Retina (tissue), 1 donor: ENCODE measurements around the gene FZD1.

ENCODE experiments used
- DNase-seq: peaks from one replicate; pipeline ENCODE4 v3.0.0-alpha.2; 2016

FZD1 gene

DNA sequence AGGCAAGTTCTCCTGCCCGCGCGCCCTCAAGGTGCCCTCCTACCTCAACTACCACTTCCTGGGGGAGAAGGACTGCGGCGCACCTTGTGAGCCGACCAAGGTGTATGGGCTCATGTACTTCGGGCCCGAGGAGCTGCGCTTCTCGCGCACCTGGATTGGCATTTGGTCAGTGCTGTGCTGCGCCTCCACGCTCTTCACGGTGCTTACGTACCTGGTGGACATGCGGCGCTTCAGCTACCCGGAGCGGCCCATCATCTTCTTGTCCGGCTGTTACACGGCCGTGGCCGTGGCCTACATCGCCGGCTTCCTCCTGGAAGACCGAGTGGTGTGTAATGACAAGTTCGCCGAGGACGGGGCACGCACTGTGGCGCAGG lies 1.4 kb downstream of the FZD1 start:
- DNase-seq, result no peak

DNA sequence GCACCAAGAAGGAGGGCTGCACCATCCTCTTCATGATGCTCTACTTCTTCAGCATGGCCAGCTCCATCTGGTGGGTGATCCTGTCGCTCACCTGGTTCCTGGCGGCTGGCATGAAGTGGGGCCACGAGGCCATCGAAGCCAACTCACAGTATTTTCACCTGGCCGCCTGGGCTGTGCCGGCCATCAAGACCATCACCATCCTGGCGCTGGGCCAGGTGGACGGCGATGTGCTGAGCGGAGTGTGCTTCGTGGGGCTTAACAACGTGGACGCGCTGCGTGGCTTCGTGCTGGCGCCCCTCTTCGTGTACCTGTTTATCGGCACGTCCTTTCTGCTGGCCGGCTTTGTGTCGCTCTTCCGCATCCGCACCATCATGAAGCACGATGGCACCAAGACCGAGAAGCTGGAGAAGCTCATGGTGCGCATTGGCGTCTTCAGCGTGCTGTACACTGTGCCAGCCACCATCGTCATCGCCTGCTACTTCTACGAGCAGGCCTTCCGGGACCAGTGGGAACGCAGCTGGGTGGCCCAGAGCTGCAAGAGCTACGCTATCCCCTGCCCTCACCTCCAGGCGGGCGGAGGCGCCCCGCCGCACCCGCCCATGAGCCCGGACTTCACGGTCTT lies 1.9 kb downstream of the FZD1 start:
- peak; percentile 76 for DNase-seq

DNA sequence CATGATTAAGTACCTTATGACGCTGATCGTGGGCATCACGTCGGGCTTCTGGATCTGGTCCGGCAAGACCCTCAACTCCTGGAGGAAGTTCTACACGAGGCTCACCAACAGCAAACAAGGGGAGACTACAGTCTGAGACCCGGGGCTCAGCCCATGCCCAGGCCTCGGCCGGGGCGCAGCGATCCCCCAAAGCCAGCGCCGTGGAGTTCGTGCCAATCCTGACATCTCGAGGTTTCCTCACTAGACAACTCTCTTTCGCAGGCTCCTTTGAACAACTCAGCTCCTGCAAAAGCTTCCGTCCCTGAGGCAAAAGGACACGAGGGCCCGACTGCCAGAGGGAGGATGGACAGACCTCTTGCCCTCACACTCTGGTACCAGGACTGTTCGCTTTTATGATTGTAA lies 2.5 kb downstream of the FZD1 start:
- no peak for DNase-seq

DNA sequence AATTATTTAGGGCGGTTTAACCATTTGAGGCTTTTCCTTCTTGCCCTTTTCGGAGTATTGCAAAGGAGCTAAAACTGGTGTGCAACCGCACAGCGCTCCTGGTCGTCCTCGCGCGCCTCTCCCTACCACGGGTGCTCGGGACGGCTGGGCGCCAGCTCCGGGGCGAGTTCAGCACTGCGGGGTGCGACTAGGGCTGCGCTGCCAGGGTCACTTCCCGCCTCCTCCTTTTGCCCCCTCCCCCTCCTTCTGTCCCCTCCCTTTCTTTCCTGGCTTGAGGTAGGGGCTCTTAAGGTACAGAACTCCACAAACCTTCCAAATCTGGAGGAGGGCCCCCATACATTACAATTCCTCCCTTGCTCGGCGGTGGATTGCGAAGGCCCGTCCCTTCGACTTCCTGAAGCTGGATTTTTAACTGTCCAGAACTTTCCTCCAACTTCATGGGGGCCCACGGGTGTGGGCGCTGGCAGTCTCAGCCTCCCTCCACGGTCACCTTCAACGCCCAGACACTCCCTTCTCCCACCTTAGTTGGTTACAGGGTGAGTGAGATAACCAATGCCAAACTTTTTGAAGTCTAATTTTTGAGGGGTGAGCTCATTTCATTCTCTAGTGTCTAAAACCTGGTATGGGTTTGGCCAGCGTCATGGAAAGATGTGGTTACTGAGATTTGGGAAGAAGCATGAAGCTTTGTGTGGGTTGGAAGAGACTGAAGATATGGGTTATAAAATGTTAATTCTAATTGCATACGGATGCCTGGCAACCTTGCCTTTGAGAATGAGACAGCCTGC lies 3.1 kb downstream of the FZD1 start:
- DNase-seq, result peak; percentile 25

DNA sequence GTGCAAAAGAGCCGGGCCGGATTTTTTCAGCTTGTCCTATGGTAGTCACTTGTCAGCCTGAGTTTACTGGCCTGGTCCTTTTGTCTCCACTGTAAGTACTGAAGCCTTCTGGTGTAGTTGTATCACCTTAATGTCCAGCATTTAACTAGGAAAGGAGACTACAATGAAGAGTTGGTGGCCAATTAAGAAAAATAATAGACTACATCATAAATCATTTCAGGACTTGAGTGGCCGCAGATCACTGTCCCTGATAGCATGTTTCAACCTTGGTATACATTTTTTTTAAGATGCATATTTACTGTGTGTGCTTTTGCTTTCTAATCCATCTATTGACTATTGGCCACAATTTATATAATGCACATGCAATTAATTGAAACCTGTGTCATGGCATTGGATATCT lies 6.1 kb downstream of the FZD1 start:
- DNase-seq, result no peak

DNA sequence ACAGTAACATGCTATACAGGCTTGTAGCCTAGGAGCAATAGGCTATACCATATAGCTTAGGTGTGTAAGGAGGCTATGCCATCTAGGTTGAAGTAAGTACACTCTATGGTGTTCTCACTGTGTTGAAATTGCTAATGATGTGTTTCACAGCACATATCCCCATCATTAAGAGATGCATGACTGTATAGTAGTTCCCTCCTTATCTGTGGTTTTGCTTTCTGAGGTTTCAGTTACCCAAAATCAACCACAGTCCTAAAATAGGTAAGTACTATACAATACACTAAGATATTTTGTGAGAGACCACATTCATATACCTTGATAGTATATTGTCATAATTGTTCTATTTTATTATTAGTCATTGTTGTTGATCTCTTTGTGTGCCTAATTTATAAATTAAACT lies 12.7 kb downstream of the FZD1 start:
- DNase-seq, result no peak

DNA sequence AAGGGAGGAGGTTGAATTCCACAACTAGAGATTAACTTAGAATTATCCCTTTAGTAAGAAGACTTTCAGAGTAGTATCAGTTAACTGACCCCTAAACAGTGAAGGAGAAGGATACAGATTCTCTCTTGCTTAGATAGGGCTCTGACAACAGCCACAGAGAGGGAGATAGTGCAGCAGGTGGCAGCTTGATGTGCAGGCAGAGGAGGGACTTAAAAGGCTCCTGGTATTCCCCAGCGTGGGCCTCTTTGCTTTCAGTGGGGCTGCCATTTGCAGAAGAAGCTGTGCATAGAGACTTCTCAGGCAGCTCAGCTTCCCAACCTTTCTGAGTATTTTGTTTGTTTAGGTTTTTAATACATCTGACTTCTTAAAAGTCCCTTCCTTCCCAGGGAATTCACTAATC lies 16.0 kb downstream of the FZD1 start:
- DNase-seq, result no peak

DNA sequence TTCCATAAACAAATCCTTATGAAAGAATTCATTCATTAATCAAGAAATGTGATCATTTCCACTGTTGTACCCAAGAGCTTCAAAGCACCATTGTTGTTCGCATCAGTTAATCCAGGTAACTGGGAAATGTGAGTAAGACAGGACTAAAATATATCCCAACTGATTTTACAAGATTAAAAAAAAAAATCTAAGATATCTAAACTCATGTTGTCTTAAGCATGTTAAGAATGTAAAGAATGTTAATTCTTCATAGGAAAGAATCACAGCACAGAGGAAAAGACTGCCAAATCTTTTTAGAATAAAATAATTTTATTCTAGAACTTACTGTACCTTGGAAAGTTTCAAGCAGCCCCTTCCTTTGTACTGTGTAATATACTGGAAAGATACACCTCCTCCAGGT lies 16.4 kb downstream of the FZD1 start:
- no peak for DNase-seq

DNA sequence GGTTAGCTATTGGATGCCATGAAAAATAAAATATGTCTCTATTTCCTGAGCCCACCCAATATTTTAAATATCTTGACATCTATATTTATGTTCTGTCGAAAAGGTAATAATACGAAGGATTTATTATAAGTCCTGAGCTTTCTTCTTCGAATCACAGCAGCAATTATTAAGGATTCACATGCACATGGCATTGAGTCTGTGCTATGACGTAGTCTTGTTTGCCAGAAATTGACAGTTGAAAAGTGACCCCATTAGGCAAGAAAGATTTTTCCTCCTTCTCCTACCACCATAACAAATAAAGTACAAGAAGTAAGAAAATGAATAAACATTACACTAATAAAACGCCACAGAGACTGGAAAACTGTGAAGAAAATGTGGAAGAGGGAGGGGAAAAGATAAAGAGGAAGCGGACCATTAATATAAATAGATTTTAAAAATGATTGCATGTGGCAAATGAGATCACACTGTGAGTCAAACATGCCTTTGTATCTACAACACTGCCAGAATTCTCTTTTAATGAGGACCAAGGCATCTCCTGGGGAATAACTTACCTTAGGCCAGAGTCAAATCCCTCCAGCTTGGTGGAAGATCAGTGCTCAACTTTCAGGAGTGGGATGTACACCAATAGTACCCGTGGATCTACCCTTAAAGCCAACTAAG lies 21.6 kb downstream of the FZD1 start:
- no peak for DNase-seq

DNA sequence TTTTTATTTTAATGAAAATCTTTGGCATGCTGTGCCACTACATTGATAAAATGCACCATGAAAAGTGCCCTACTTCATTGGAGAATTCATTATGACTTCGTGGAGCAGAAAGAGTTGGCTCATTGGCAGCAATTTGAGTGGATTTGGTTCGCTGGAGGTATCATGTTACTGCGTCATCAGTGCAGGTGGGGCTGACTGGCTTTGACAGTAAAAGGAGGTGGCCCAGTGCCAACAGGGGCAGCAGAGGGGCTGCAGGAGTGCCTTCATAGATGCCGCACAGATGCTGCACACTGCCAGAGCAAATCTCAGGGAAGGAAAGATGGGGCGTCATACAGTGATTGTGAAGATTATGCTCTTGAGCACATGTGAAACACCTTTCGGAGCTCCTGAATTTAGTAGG lies 22.2 kb downstream of the FZD1 start:
- no peak for DNase-seq

DNA sequence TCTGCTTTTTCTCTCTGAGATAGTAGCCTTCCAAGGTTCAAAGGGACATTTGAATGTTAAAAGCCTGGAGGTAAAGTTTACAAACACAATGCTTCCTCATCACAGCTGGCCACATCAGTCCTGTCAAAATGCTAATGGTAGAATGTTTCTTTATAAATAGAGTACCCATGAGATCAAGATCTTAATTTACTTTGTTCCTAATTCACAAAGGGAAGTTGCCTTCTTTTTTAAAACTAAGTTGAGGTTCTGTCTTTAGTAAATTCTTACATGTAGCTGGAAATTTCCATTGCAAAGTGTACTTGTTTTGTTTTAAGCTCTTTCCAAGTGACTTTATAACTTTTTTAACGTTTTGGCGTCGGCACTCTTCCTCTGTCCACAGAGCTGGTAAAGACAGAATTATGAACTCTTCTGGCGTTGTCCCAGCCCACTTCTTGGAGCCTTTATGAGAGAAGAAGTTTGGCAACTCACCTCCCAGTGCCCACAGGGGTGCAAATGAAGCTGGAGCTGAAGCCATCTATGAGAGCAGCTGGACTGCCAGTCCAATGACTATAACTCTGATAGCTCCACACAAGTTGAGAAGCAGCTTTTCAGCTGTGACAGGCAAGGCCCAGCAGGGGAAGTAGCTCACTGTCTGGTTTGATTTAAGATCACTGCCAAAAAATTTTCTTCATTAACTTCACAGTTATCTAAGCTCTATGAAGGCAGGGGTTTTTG lies 23.3 kb downstream of the FZD1 start:
- DNase-seq, result no peak

DNA sequence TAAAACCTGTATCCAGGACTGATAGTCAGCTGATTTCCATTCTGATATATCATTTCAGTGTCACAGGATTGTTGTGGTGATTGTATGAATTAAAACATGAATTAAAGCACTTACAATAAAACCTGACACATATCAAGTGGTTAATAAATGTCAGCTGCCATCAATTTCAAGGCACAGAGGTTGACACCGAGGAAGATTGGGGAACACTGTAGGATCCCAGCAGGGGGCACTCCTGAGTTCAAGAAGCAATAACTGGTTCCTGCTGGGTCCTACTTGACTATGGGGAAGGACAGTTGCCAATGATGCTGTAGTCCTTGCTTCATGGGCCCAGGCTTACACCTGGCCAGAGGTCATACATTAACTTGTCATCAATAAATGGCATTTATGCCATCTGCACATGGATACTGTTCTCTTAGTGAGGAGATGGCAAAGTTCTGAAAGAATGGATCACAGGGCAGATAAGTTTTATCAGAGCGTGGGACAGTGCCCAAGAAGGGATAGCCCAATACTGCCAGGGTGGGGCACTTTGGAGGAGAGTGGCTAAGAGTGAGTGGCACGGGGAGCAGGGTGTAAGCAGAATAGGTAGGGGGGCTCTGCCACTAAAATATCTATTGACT lies 24.1 kb downstream of the FZD1 start:
- no peak for DNase-seq

DNA sequence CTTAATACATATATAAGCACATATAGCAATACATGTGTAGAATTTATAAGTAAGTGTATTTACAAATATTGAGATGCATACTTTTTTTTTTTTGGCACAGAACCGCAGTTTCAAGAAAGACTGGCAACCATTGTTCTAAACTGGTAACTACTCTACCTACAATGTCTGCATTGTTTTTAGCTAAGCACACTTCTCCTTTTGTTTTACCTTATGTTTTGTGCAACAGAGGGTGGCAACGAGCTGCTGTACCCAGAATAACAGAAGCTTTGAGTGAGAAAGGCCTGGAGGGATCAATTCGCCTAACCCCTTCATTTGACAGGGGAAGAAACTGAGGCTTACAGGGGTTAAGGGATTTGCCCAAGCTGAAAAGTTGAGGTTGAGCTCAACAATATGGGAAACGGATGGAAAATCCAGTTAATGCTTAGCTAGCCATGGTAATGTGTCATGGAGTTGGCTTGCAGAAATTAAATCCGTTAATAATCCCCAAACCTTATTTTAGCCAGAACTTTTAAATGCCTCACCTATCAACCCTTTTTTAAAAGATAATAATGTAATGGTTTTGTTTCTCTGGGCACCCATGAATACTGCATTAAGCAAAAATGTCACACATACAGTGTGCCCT lies 25.5 kb downstream of the FZD1 start:
- DNase-seq, result no peak

DNA sequence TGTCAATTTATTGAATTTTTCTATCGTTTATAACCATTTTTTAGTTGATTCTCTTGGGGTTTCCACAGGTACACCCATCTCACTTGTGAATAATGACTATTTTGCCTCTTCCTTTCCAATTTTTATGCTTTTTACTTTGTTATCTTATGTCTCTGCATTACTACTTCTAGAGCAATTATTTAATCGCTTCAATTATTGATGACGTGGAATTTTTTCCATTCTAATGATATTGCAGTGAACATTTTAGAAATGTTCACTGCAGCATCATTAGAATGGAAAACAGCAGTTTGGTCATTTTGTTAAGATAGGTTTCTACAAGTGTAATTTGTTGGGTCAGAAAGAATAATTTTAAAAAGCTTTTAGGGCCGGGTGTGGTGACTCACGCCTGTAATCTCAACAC lies 27.1 kb downstream of the FZD1 start:
- DNase-seq, result no peak

DNA sequence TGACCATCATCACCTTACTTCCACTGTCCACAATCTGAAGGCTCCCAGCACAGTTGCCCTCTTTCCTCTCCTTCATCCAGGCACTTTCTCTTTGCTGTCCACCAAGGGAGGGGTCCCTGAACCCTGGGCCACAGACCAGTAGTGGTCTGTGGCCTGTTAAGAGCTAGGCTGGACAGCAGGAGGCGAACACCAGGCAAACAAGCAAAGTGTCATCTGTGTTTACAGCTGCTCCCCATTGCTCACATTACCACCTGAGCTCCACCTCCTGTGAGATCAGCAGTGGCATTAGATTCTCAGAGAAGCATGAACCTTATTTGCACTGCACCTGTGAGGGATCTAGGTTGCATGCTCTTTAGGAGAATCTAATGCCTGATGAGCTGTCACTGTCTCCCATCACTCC lies 27.7 kb downstream of the FZD1 start:
- DNase-seq, result no peak

DNA sequence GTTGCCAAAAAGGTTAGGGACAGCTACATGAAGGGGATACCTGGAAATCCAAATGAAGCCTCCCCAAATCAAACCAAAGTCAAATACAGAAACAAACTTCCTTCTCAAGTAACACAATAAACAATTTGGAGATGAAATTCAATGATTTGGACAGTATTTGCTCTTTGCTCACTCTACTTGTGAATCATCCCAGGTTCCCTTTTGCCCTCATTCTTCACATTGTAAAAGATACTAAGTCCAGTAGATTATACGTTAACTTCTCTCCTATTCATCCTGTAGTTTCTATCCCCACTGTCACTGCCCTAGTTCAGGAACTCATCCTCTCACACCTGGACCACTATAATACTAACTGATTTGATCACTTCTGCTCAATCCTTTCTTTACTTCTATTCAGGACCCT lies 28.3 kb downstream of the FZD1 start:
- DNase-seq, result no peak

DNA sequence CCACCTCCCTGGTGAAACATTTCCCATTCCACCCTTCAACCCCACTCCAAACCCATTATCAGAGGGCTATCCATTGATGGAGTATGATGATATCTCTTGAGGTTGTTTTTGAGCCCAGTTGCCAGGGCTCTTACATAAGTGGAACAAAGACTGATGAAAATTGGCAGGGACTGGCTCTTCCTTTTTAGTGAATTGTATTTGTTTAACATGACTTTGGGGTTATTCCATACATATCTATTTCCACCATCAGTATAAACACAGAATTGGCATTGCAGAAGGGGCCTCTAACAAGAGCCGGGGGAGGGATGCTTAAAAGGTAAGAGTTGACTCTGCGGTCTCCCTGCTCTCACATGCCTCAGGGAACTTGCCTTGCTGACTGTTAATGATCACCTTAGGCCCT lies 28.9 kb downstream of the FZD1 start:
- no peak for DNase-seq

DNA sequence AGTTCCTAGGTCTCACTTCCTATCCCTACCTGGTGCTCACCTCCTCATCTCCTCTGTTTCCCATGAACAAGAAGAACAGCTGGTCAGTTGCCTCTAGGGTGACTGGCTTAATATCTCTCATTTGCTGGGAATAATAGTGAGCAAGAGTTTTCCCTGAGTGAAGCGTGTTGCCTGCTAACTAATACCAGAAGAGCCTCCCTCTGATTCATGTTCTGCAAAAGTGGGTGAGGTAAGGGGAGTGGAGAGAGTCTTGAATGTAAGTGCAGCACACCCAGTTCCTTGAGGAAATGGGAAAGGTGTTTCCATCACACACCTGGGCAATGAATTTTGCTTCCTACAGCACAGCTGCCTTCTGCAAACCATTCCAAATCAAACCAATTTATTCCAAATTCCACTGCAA lies 29.6 kb downstream of the FZD1 start:
- DNase-seq, result no peak

DNA sequence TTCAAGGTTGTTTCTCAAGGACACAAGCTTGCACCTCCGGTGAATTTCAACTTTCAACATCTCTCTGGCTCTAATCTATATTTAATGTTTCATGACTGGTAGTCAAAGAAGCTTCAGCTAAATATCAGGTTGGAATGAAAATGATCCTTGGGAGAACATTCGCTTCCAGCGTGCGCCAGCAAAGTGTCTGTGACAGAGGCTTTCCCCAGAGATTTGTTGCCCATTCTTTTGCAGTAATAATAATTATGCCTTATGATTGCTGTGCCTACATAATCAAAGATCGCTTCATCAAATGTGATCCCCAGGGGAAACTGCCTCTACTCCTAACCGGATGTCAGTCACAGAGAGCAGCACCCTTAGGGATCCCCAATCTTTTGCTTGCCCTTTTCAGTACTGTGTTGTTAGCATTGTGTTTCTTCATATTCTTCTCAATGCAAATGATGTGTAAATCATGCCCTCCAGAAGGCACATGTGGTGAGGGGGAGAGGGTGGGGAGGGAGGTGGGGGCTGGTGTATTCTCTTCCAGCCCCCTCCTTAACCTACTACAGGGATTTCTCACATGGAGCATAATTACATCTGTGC lies 30.5 kb downstream of the FZD1 start:
- peak; percentile 36 for DNase-seq

DNA sequence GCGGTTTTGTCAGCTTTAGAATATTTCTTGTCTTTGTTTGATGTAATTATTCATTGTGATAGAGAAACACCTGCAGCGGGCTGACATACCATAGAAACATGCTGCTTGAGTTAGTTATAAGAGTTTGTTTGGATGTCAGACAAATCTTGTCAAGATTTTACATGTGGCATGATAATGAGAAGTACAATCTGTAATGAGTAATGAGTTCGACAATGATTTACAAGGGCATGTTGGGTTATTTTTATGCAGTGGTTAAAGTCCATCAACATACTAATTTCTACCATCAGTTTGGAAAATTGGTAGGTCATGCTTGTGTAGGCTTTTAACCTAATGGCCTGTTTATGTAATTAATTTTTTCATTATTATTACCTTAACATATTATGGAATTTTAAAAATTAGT lies 31.3 kb downstream of the FZD1 start:
- DNase-seq, result no peak

DNA sequence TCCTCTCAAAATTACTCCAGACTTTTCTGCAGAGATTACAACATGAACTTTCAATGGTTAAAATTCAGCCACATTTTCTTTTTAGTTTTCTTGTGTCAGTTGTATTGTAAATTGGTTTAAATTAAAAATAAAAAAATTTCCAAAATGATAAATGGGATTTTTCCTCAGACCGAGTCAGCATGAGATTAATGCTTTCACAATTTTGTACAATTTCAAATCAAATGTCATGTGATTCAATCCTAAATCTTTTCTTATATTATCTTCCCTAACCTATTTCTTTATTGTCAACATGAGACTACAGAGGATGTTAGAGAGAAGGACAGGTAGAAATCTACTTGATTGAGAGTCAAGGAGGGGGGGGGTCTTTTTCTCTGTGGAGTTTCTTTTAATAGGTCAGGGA lies 33.7 kb downstream of the FZD1 start:
- DNase-seq, result no peak

DNA sequence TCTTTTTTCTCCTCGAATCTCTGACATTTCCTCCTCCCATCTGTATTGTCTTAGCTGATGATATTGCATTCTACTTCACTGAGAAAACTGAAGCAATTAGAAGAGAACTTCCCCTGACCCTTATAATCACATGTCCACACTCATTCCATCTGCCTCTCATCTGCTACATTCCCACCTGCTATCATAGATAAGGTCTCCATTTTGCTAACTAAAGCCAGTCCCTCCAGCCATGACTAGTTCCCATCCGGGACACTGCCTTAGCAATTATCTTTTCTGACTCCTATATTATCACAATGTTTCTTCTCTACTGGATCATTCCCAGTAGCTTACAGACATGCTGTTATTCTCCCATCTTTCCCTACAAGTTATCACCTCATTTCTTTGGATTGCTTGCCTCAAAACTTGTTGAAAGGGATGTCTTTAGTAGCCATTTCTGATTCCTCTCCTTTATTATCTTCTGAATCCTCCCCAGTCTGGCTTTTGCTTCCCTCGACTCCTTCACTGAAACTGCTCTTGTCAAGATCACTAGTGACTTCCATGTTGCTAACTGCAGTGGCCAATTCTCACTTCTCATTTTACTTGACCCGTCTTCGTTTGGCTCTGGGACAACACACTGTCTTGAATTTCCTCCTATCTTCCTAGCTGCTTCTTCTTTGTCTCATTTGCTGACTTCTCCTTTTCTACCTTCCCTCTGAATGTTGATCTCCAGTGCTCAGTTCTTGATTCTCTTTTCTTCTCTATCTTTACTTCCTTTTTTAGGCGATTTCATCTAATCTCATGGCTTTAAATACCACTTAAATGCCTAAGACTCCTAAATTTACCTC lies 35.9 kb downstream of the FZD1 start:
- DNase-seq, result no peak
